HCT116 (cell line): ENCODE results near the gene MAML3. TPM values are rescaled to one million over a fixed set of nuclear protein-coding genes. Genes with fewer than 3 reads are reported as not detected.

Experiments
- ATAC-seq: fragments of 200-7000 bp; cut with Tn5 transposase; 2 replicates; pipeline ENCODE4 v1.9.1; 2020; ENCODE audit warnings: mild to moderate bottlenecking, moderate library complexity
- BruUV-seq: library from RNA; stranded (reverse); fragments of 400-500 nt; replicated peaks from 2 replicates; lab custom pipeline; 2021; lab: Mats Ljungman, UMichigan
- CTCF ChIA-PET: fragments of 300-600 bp; sonication (Branson Sonifier 250); formaldehyde crosslinking; loops from one replicate; lab custom pipeline; 2021; ENCODE audit warnings: antibody characterized with exemption; lab: Charles Lee
- POLR2A ChIA-PET: fragments of 300-600, 350-600 bp; sonication (Branson Sonifier 250); formaldehyde crosslinking; loops from one replicate; lab custom pipeline; 2021; ENCODE audit warnings: antibody characterized with exemption; lab: Charles Lee
- RAD21 ChIA-PET, 2 experiments: fragments of 300-600 bp; sonication (Branson Sonifier 250); formaldehyde crosslinking; loops; one replicate each; lab custom pipeline; 2023; ENCODE audit warnings: low total read pairs in 2 of 2; ENCODE audit not compliant: uncharacterized antibody in 2 of 2, unreplicated experiment in 2 of 2, low non-redundant PET in 1 of 2; lab: Charles Lee
- DNase-seq: peaks from one replicate; pipeline ENCODE4 v3.0.0-alpha.2; 2010; ENCODE audit warnings: low read depth, low spot score
- H2AFZ ChIP-seq: fragments of 200-600 bp; shearing (Covaris generic), sonication (generic); 2 replicates; pipeline ENCODE4 v1.6.1; 2017; ENCODE audit warnings: low read depth, mixed run types, mixed read lengths, antibody characterized with exemption, low read length; ENCODE audit not compliant: poor library complexity, severe bottlenecking
- H3K27ac ChIP-seq: 2 replicates; pipeline ENCODE4 v1.5.1; 2012; ENCODE audit warnings: low read depth, low read length
- H3K27me3 ChIP-seq: fragments of 200-600 bp; sonication (generic); 2 replicates; pipeline ENCODE4 v1.6.1; 2016; ENCODE audit warnings: mixed run types, low read length, mixed read lengths; ENCODE audit not compliant: insufficient read depth
- H3K36me3 ChIP-seq, 2 experiments: fragments of 200-500 bp in 1 of 2; fragments of 200-600 bp in 1 of 2; sonication (Bioruptor generic) in 1 of 2; sonication (generic) in 1 of 2; 2 replicates each; pipeline versions ENCODE4 v1.5.1 to v1.6.1; 2014 to 2016; ENCODE audit warnings: low read length in 2 of 2, inconsistent platforms in 1 of 2, mixed read lengths in 1 of 2, mixed run types in 1 of 2; ENCODE audit not compliant: insufficient read depth in 2 of 2, control insufficient read depth in 1 of 2
- H3K4me1 ChIP-seq, 2 experiments: fragments of 200-600 bp in 1 of 2; sonication (generic) in 1 of 2; 2 replicates each; pipeline versions ENCODE4 v1.5.1 to v1.6.1; 2012 to 2017; ENCODE audit warnings: low read length in 2 of 2, inconsistent platforms in 1 of 2, mild to moderate bottlenecking in 1 of 2, mixed read lengths in 1 of 2, mixed run types in 1 of 2, moderate library complexity in 1 of 2; ENCODE audit not compliant: insufficient read depth in 2 of 2, control insufficient read depth in 1 of 2
- H3K4me2 ChIP-seq: fragments of 200-600 bp; sonication (generic); 2 replicates; pipeline ENCODE4 v1.6.1; 2017; ENCODE audit warnings: mixed run types, low read length, mixed read lengths
- H3K4me3 ChIP-seq, 2 experiments: fragments of 200-600 bp in 1 of 2; sonication (generic) in 1 of 2; replicated peaks in 1 of 2; 2 replicates each; pipeline ENCODE4 v1.5.1; 2011 to 2016; ENCODE audit warnings: low read length in 2 of 2, control low read depth in 1 of 2, low read depth in 1 of 2, mild to moderate bottlenecking in 1 of 2, mixed read lengths in 1 of 2, mixed run types in 1 of 2
- H3K79me2 ChIP-seq: fragments of 200-600 bp; sonication (generic); 2 replicates; pipeline ENCODE4 v1.6.1; 2017; ENCODE audit warnings: mild to moderate bottlenecking, mixed run types, low read length, moderate library complexity, mixed read lengths; ENCODE audit not compliant: insufficient read depth
- H3K9ac ChIP-seq: fragments of 200-600 bp; sonication (generic); 2 replicates; pipeline ENCODE4 v1.6.1; 2016; ENCODE audit warnings: low read length, mixed read lengths
- H3K9me2 ChIP-seq: fragments of 200-600 bp; sonication (generic), shearing (Covaris generic); 2 replicates; pipeline ENCODE4 v1.6.1; 2017; ENCODE audit warnings: mixed run types, mild to moderate bottlenecking, moderate library complexity; ENCODE audit not compliant: insufficient read depth
- H3K9me3 ChIP-seq, 2 experiments: fragments of 200-500 bp in 1 of 2; fragments of 200-600 bp in 1 of 2; sonication (Bioruptor generic) in 1 of 2; sonication (generic) in 1 of 2; 2 replicates each; pipeline ENCODE4 v1.6.1; 2014 to 2017; ENCODE audit warnings: low read length in 2 of 2, mixed read lengths in 2 of 2, inconsistent platforms in 1 of 2, low read depth in 1 of 2, mild to moderate bottlenecking in 1 of 2, mixed run types in 1 of 2, moderate library complexity in 1 of 2; ENCODE audit not compliant: control insufficient read depth in 1 of 2, insufficient read depth in 1 of 2
- H4K20me1 ChIP-seq: fragments of 200-600 bp; sonication (generic), shearing (Covaris generic); 2 replicates; pipeline ENCODE4 v1.6.1; 2017; ENCODE audit warnings: mixed run types, mild to moderate bottlenecking, moderate library complexity; ENCODE audit not compliant: insufficient read depth
- CBX3 ChIP-seq: IDR thresholded peaks from 2 replicates; pipeline ENCODE4 v1.6.1; 2012; ENCODE audit warnings: low read depth
- CEBPB ChIP-seq: IDR thresholded peaks from 2 replicates; pipeline ENCODE4 v1.6.1; 2012; ENCODE audit warnings: low read depth
- EZH2phosphoT487 ChIP-seq: fragments of 200-600 bp; IDR thresholded peaks from 2 replicates; pipeline ENCODE4 v1.6.1; 2018; ENCODE audit warnings: antibody characterized with exemption, borderline replicate concordance
- FOSL1 ChIP-seq: IDR thresholded peaks from 2 replicates; pipeline ENCODE4 v1.6.1; 2012; ENCODE audit warnings: low read depth
- JUND ChIP-seq: IDR thresholded peaks from 2 replicates; pipeline ENCODE4 v1.6.1; 2012
- RAD21 ChIP-seq: IDR thresholded peaks from 2 replicates; pipeline ENCODE4 v1.6.1; 2012; ENCODE audit warnings: low read depth, mild to moderate bottlenecking
- YY1 ChIP-seq: IDR thresholded peaks from 2 replicates; pipeline ENCODE4 v1.6.1; 2011; ENCODE audit warnings: low read length, low read depth, moderate library complexity, mild to moderate bottlenecking; ENCODE audit not compliant: insufficient replicate concordance; ENCODE audit errors: extremely low read depth
- ZFX ChIP-seq: fragments of 450-650 bp; IDR thresholded peaks from 2 replicates; pipeline ENCODE4 v1.6.1; 2017
- ZNF274 ChIP-seq: fragments of 200-500 bp; sonication (Bioruptor generic); IDR thresholded peaks from 2 replicates; pipeline ENCODE4 v1.6.1; 2014; ENCODE audit warnings: mild to moderate bottlenecking, low read depth, low read length, inconsistent platforms
- intact Hi-C: fragments of 100-400 bp; cut with micrococcal nuclease; formaldehyde crosslinking; loops from 2 replicates; pipeline ENCODE4 v1.10.0; 2022
- total RNA-seq: library from RNA; stranded (reverse); gene quantifications from one replicate; pipeline ENCODE4 v1.2.1, GENCODE V29; 2021; ENCODE audit not compliant: unreplicated experiment
- TF ChIP-seq, protein P1 (sequence below): IDR thresholded peaks from 2 replicates; pipeline ENCODE4 v1.6.1; 2012
- TF ChIP-seq, protein P2 (sequence below): IDR thresholded peaks from 2 replicates; pipeline ENCODE4 v1.6.1; 2012; ENCODE audit warnings: low read depth
- TF ChIP-seq, protein P3 (sequence below), 3 experiments: fragments of 200-600 bp in 1 of 3; sonication (generic) in 1 of 3; IDR thresholded peaks in 2 of 3; conservative IDR thresholded peaks in 1 of 3; 2 replicates each; pipeline ENCODE4 v1.5.1; 2012 to 2017; ENCODE audit warnings: low read depth in 2 of 3, low read length in 2 of 3, antibody characterized with exemption in 1 of 3, borderline replicate concordance in 1 of 3, control low read depth in 1 of 3, mild to moderate bottlenecking in 1 of 3, mixed read lengths in 1 of 3, mixed run types in 1 of 3, moderate library complexity in 1 of 3; ENCODE audit not compliant: insufficient read depth in 1 of 3
- TF ChIP-seq, protein P4 (sequence below): IDR thresholded peaks from 2 replicates; pipeline ENCODE4 v1.6.1; 2012

MAML3 gene
- total RNA-seq, 1 experiment from 2014 or later: 3.1 TPM

DNA sequence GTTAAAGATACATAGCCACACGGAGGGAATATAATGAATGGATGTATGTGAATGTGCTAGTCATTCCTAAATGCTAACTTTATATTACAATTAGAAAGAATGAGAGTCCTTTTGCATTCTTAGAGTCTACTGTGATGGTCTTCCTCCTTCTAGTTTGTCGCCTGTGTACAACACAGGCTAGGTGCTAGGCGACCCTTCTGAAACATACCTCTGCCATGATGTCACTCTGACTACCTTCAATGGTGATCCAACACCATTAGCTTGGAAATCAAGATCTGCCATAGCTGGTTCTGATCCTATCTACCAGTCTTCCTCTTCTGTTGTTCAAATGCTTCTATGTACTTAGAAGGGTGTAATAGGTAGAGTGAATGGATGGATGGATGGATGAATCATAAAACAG is 337.1 kb downstream of the MAML3 start:
- DNase-seq: no peak
- Histone ChIP-seq H3K27ac (no peak overlapping the region), H3K4me3 (no peak overlapping the region), H3K4me2 (no peak overlapping the region), H3K4me1 (peaks cover 0 to 6% of the 10 kb centered on the region in 2 experiments; a peak in 1 of 4 replicates), H3K36me3 (no peaks in the 10 kb centered on the region), H4K20me1 (no peaks in the 10 kb centered on the region), H3K27me3 (no peaks in the 10 kb centered on the region), H3K79me2 (no peaks in the 10 kb centered on the region), H3K9me2 (no peaks in the 10 kb centered on the region), H2AFZ (no peak overlapping the region), H3K9me3 (no peaks in the 10 kb centered on the region), H3K9ac (no peak overlapping the region)
- CTCF ChIA-PET: no interaction called here
- no peak for ATAC-seq
- BruUV-seq: no TSS peak
- intact Hi-C loops: no loop called here
- RAD21 ChIA-PET: no interaction called here
- POLR2A ChIA-PET: no interaction called here
- TF ChIP-seq, protein P1, sequence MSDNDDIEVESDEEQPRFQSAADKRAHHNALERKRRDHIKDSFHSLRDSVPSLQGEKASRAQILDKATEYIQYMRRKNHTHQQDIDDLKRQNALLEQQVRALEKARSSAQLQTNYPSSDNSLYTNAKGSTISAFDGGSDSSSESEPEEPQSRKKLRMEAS: no peak
- TF ChIP-seq JUND: no peak

DNA sequence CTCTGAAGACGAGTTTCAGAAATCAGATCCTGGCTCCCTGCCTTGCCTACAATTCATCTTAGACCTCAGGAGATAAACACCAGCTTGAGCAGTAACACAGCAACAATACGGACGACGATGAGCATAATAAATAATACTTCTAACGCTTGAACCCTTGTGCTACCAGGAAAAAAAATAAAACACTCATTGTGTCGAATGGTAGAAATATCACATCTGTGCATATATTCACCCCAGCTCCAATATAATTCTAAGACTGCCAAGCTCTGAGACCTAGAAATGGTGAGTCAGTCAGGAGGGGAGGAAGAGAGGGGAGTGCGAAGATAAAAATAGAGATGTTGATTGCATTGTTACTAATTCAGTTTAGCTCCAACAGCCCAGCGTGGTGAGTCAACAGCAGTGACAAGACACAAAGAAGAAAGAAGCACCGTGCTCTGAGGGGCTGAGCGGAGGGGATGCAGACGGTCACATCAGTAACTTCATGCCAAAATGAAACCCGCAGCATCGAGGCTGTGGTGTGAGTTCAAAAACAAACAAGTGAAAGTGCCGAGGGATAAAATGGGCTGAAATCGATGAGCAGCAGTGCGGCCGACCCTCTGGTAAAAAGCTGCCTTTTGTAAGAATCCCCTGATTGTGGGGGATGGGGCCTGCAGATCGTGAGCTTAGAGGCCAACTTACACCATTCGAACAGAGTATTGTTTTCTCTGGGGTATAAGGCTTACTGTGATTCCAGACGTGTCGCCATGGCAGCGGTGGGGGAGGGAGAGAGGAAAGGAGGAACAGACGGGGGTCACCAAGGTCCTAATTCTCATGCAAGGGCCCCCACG is 338.0 kb downstream of the MAML3 start:
- no TSS peak for BruUV-seq
- POLR2A ChIA-PET: no interaction called here
- H2AFZ ChIP-seq: no peak overlapping the region
- H3K27me3 ChIP-seq: no peaks in the 10 kb centered on the region
- H3K9ac ChIP-seq: no peak overlapping the region
- H3K9me3 ChIP-seq: peaks cover 0 to under 1% of the 10 kb centered on the region in 2 experiments; a peak in 1 of 4 replicates
- H3K9me2 ChIP-seq: no peaks in the 10 kb centered on the region
- ATAC-seq (no peak), DNase-seq (no peak)
- 0 out of 2 replicates have a peak overlapping the region, but pooled peaks have one; percentile 5 for H3K4me2 ChIP-seq
- no peak overlapping the region for H3K27ac ChIP-seq
- RAD21 ChIA-PET: no interaction called here
- no peak overlapping the region for H3K4me3 ChIP-seq
- CTCF ChIA-PET: no interaction called here
- H3K79me2 ChIP-seq: no peaks in the 10 kb centered on the region
- no peaks in the 10 kb centered on the region for H4K20me1 ChIP-seq
- H3K36me3 ChIP-seq: no peaks in the 10 kb centered on the region
- intact Hi-C loops: no loop called here
- H3K4me1 ChIP-seq: peaks cover 0 to 6% of the 10 kb centered on the region in 2 experiments; a peak in 1 of 4 replicates
- TF ChIP-seq CEBPB: no peak
- TF ChIP-seq, protein P2, sequence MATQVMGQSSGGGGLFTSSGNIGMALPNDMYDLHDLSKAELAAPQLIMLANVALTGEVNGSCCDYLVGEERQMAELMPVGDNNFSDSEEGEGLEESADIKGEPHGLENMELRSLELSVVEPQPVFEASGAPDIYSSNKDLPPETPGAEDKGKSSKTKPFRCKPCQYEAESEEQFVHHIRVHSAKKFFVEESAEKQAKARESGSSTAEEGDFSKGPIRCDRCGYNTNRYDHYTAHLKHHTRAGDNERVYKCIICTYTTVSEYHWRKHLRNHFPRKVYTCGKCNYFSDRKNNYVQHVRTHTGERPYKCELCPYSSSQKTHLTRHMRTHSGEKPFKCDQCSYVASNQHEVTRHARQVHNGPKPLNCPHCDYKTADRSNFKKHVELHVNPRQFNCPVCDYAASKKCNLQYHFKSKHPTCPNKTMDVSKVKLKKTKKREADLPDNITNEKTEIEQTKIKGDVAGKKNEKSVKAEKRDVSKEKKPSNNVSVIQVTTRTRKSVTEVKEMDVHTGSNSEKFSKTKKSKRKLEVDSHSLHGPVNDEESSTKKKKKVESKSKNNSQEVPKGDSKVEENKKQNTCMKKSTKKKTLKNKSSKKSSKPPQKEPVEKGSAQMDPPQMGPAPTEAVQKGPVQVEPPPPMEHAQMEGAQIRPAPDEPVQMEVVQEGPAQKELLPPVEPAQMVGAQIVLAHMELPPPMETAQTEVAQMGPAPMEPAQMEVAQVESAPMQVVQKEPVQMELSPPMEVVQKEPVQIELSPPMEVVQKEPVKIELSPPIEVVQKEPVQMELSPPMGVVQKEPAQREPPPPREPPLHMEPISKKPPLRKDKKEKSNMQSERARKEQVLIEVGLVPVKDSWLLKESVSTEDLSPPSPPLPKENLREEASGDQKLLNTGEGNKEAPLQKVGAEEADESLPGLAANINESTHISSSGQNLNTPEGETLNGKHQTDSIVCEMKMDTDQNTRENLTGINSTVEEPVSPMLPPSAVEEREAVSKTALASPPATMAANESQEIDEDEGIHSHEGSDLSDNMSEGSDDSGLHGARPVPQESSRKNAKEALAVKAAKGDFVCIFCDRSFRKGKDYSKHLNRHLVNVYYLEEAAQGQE: no peak
- no peak for TF ChIP-seq EZH2phosphoT487
- TF ChIP-seq ZNF274: no peak
- TF ChIP-seq, protein P1: no peak
- no peak for TF ChIP-seq RAD21
- no peak for TF ChIP-seq YY1
- no peak for TF ChIP-seq JUND
- TF ChIP-seq ZFX: no peak
- TF ChIP-seq FOSL1: no peak
- TF ChIP-seq, protein P3, sequence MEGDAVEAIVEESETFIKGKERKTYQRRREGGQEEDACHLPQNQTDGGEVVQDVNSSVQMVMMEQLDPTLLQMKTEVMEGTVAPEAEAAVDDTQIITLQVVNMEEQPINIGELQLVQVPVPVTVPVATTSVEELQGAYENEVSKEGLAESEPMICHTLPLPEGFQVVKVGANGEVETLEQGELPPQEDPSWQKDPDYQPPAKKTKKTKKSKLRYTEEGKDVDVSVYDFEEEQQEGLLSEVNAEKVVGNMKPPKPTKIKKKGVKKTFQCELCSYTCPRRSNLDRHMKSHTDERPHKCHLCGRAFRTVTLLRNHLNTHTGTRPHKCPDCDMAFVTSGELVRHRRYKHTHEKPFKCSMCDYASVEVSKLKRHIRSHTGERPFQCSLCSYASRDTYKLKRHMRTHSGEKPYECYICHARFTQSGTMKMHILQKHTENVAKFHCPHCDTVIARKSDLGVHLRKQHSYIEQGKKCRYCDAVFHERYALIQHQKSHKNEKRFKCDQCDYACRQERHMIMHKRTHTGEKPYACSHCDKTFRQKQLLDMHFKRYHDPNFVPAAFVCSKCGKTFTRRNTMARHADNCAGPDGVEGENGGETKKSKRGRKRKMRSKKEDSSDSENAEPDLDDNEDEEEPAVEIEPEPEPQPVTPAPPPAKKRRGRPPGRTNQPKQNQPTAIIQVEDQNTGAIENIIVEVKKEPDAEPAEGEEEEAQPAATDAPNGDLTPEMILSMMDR (IDR thresholded peaks at IDR 0.05 in 2 of 3, conservative IDR thresholded peaks at IDR 0.05 in 1 of 3; ENCODE audit: borderline replicate concordance in 1 of 3, insufficient read depth in 1 of 3, low read depth in 2 of 3, low read length in 2 of 3): no peak
- no peak for TF ChIP-seq CBX3
- TF ChIP-seq, protein P4, sequence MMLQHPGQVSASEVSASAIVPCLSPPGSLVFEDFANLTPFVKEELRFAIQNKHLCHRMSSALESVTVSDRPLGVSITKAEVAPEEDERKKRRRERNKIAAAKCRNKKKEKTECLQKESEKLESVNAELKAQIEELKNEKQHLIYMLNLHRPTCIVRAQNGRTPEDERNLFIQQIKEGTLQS: no peak
